Right atrium auricular region (tissue), 2 donors: ENCODE measurements around the gene CFAP119. TPM values are rescaled to one million over a fixed set of nuclear protein-coding genes. Genes with fewer than 3 reads are reported as not detected.

Experiments
- DNase-seq: peaks from one replicate; pipeline ENCODE4 v3.0.0-alpha.2; 2019; ENCODE audit warnings: low spot score
- H3K27ac ChIP-seq, 2 donors: fragments of 200-600 bp; sonication (generic); 1 replicate in 1 of 2; 2 replicates in 1 of 2; pipeline ENCODE4 v1.5.1; 2016 to 2019
- H3K27me3 ChIP-seq, 2 donors: fragments of 200-600 bp; sonication (generic); one replicate each; pipeline versions ENCODE4 v1.5.1 to v1.6.0; 2017 to 2019
- H3K36me3 ChIP-seq: fragments of 200-600 bp; sonication (generic); one replicate; pipeline ENCODE4 v1.5.1; 2016
- H3K4me1 ChIP-seq, 2 donors: fragments of 200-600 bp; sonication (generic); one replicate each; pipeline versions ENCODE4 v1.5.1 to v1.6.0; 2017 to 2019
- H3K4me3 ChIP-seq, 2 donors: fragments of 200-600 bp; sonication (generic); 1 replicate in 1 of 2; 2 replicates in 1 of 2; pipeline ENCODE4 v1.5.1; 2017 to 2019; ENCODE audit warnings: mild to moderate bottlenecking in 1 of 2, moderate library complexity in 1 of 2
- H3K9me3 ChIP-seq, 2 donors: fragments of 200-600 bp; sonication (generic); one replicate each; pipeline ENCODE4 v1.5.1; 2019
- total RNA-seq, 2 donors: library from RNA; depleted of rRNA; stranded (reverse); fragments of >200 nt; gene quantifications; one replicate each; pipeline ENCODE4 v1.1.0, GENCODE V29; 2016
- TF ChIP-seq, protein P1 (sequence below), 2 donors: fragments of 200-600 bp; sonication (generic); IDR thresholded peaks; one replicate each; pipeline ENCODE4 v1.5.1; 2019; ENCODE audit warnings: antibody characterized with exemption in 2 of 2

CFAP119 gene
- total RNA-seq, 2 donors from 2014 or later, result 0.37 to 0.83 TPM

- DNase-seq, result no peak
- no peak overlapping the region for H3K4me3 ChIP-seq
These were observed 21.6 kb upstream of the CFAP119 start for GRCh38 chr16:30783280-30784109.

GRCh38 chr16:30782486-30783279 is 20.8 kb upstream of the CFAP119 start:
- no peaks in the 10 kb centered on the region for H3K27me3 ChIP-seq

More at GRCh38 chr16:30783280-30784109, 21.6 kb upstream of the CFAP119 start:
- H3K36me3 ChIP-seq, result peaks cover 25% of the 10 kb centered on the region
- H3K27me3 ChIP-seq, result no peaks in the 10 kb centered on the region
- TF ChIP-seq, protein P1, sequence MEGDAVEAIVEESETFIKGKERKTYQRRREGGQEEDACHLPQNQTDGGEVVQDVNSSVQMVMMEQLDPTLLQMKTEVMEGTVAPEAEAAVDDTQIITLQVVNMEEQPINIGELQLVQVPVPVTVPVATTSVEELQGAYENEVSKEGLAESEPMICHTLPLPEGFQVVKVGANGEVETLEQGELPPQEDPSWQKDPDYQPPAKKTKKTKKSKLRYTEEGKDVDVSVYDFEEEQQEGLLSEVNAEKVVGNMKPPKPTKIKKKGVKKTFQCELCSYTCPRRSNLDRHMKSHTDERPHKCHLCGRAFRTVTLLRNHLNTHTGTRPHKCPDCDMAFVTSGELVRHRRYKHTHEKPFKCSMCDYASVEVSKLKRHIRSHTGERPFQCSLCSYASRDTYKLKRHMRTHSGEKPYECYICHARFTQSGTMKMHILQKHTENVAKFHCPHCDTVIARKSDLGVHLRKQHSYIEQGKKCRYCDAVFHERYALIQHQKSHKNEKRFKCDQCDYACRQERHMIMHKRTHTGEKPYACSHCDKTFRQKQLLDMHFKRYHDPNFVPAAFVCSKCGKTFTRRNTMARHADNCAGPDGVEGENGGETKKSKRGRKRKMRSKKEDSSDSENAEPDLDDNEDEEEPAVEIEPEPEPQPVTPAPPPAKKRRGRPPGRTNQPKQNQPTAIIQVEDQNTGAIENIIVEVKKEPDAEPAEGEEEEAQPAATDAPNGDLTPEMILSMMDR (IDR thresholded peaks at IDR 0.05), result no peak
- no peaks in the 10 kb centered on the region for H3K9me3 ChIP-seq
- no peak overlapping the region for H3K27ac ChIP-seq
- H3K4me1 ChIP-seq, result peaks cover 0 to 25% of the 10 kb centered on the region in 2 donors

GRCh38 chr16:30780549-30780948 is 18.7 kb upstream of the CFAP119 start:
- peaks cover 0 to 26% of the 10 kb centered on the region in 2 donors for H3K4me1 ChIP-seq
- DNase-seq, result no peak
- TF ChIP-seq, protein P1 (IDR thresholded peaks at IDR 0.05), result no peak
- no peaks in the 10 kb centered on the region for H3K27me3 ChIP-seq
- no peak overlapping the region for H3K4me3 ChIP-seq
- peaks cover 25% of the 10 kb centered on the region for H3K36me3 ChIP-seq
- H3K9me3 ChIP-seq, result no peaks in the 10 kb centered on the region
- no peak overlapping the region for H3K27ac ChIP-seq

More at GRCh38 chr16:30782486-30783279, 20.8 kb upstream of the CFAP119 start:
- Histone ChIP-seq H3K4me1 (peaks cover 0 to 22% of the 10 kb centered on the region in 2 donors), H3K9me3 (no peaks in the 10 kb centered on the region), H3K36me3 (peaks cover 25% of the 10 kb centered on the region), H3K27ac (no peak overlapping the region), H3K4me3 (no peak overlapping the region)
- TF ChIP-seq, protein P1 (IDR thresholded peaks at IDR 0.05), result no peak
- DNase-seq, result no peak

DNA sequence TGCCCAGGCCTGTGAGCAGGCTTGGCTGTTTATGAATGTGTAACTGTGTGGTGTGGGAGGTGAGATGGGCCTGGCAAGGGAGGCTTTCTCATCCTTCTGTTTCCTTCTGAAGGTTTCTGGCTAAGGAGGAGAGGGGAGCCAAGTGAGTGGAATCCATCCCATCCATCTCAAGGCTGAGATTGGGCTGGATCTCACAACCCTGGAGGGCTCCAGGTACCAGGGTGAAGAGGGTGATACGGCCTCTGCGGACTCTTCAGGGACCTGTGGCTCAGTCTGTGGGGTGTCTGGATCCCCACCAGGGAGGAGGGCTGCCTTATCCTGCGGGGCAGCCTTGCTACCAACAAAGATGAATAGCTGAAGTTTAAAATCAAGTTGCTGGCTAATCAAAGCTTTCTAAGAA is 18.2 kb upstream of the CFAP119 start:
- Histone ChIP-seq H3K27me3 (no peaks in the 10 kb centered on the region), H3K4me3 (no peak overlapping the region), H3K36me3 (peaks cover 25% of the 10 kb centered on the region), H3K9me3 (no peaks in the 10 kb centered on the region), H3K4me1 (peaks cover 0 to 24% of the 10 kb centered on the region in 2 donors), H3K27ac (no peak overlapping the region)
- TF ChIP-seq, protein P1 (IDR thresholded peaks at IDR 0.05), result no peak
- no peak for DNase-seq

GRCh38 chr16:30779596-30779995 is 17.7 kb upstream of the CFAP119 start:
- Histone ChIP-seq H3K27me3 (no peaks in the 10 kb centered on the region), H3K27ac (no peak overlapping the region), H3K4me1 (peaks cover 0 to 28% of the 10 kb centered on the region in 2 donors), H3K4me3 (no peak overlapping the region), H3K9me3 (no peaks in the 10 kb centered on the region), H3K36me3 (peaks cover 25% of the 10 kb centered on the region)
- TF ChIP-seq, protein P1 (IDR thresholded peaks at IDR 0.05), result no peak
- no peak for DNase-seq
